Stomach smooth muscle (tissue), 2 donors: ENCODE data around the gene OR2AG2.
A peak's percentile ranks its signal among the peaks of the same experiment; 100 is the strongest.

Experiments
- H3K27ac ChIP-seq: one replicate; pipeline ENCODE4 v1.7.0; 2013; ENCODE audit warnings: mild to moderate bottlenecking, low read length, inconsistent platforms
- H3K27me3 ChIP-seq, 2 donors: one replicate each; pipeline ENCODE4 v1.7.0; 2013; ENCODE audit warnings: low read length in 2 of 2; ENCODE audit not compliant: insufficient read depth in 2 of 2, control insufficient read depth in 1 of 2
- H3K36me3 ChIP-seq, 2 donors: one replicate each; pipeline ENCODE4 v1.7.0; 2013; ENCODE audit warnings: low read length in 2 of 2; ENCODE audit not compliant: control insufficient read depth in 2 of 2, insufficient read depth in 2 of 2
- H3K4me1 ChIP-seq: one replicate; pipeline ENCODE4 v1.7.0; 2013; ENCODE audit warnings: low read length; ENCODE audit not compliant: control insufficient read depth, insufficient read depth
- H3K4me3 ChIP-seq, 2 donors: one replicate each; pipeline ENCODE4 v1.7.0; 2013; ENCODE audit warnings: low read length in 2 of 2
- H3K9ac ChIP-seq, 2 donors: one replicate each; pipeline ENCODE4 v1.7.0; 2013; ENCODE audit warnings: low read length in 2 of 2, mild to moderate bottlenecking in 1 of 2
- H3K9me3 ChIP-seq, 2 donors: one replicate each; pipeline ENCODE4 v1.7.0; 2013; ENCODE audit warnings: low read length in 2 of 2; ENCODE audit not compliant: control insufficient read depth in 2 of 2
- donor health status: healthy.
- donor health status: Pancreatic carcinoma.

Gene OR2AG2

DNA sequence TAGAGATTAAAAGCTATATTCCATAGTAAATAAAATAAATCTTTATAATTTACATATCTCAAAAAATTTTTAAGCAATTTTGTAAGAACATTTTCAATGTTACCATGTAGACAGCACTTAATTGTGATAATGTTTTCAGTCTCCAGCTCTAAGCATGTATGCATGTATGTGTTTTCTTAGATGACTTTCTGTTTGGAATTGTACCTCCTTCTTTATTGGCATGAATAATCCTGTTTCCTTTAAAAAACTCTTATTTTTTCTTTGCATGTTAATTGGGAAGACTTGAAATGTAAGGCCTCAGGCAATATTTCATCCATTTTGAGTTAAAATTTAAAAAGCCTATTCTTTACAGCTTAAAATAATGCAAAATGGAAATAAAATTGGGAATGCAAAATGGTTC lies 9.1 kb upstream of the OR2AG2 start:
- H3K9me3 ChIP-seq = no peaks in the 10 kb centered on the region
- H3K9ac ChIP-seq = no peak overlapping the region
- H3K27ac ChIP-seq = no peak overlapping the region
- no peaks in the 10 kb centered on the region for H3K27me3 ChIP-seq
- no peaks in the 10 kb centered on the region for H3K36me3 ChIP-seq
- H3K4me3 ChIP-seq = no peak overlapping the region
- no peaks in the 10 kb centered on the region for H3K4me1 ChIP-seq

DNA sequence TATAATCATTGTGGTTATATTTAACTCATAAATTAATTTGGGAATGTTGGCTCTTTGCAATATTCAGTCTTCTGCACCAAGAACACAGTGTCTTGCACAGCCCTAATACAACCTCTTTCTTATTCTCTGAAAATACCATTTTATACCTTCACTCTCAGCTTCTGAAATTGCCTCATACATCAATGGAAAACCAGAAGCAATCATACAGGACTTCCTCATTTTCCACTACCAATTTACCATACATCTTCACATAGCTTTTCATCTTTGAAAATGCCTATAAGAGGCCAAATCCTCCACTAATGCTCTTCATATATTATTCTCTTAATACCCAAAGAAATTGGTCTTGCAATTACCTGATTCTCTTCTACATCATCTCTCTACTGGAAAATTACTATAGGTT lies 6.7 kb upstream of the OR2AG2 start:
- H3K4me3 ChIP-seq = no peak overlapping the region
- no peaks in the 10 kb centered on the region for H3K4me1 ChIP-seq
- no peaks in the 10 kb centered on the region for H3K9me3 ChIP-seq
- H3K36me3 ChIP-seq = no peaks in the 10 kb centered on the region
- H3K9ac ChIP-seq = no peak overlapping the region
- H3K27ac ChIP-seq = no peak overlapping the region
- no peaks in the 10 kb centered on the region for H3K27me3 ChIP-seq

DNA sequence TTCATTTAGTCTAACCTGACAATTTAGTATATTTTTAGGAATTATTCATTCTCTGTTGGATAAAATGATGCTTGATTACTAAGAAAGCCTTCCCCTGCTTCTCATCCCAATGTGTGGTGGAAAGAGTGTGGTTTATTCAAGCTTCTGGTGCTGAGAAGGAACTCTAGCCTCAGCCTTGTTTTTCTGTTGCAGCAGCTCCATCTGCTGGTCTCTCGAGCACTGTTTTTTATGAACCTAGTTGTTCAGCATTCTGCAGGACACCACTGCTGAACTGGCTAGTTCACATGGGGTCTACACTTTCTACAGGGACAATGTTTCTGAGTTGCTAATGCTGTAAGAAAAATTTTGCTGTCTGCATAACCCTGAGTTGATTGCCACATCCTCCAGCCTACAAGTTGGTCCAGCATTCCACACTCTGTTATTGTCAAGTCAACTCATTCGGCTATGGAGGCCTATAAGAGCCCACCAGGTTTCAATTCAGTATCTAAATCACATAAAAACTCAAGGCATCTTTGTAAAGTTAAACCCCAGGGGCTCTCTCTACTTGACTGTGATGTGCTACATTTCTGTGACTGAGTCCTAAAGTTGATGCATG lies 14.3 kb downstream of the OR2AG2 start:
- H3K27me3 ChIP-seq = no peaks in the 10 kb centered on the region
- no peak overlapping the region for H3K4me3 ChIP-seq
- no peak overlapping the region for H3K27ac ChIP-seq
- H3K9me3 ChIP-seq = no peaks in the 10 kb centered on the region
- no peak overlapping the region for H3K9ac ChIP-seq
- no peaks in the 10 kb centered on the region for H3K36me3 ChIP-seq
- H3K4me1 ChIP-seq = no peaks in the 10 kb centered on the region

GRCh38 chr11:6755953-6756347 lies 15.8 kb downstream of the OR2AG2 start:
- H3K9me3 ChIP-seq = no peaks in the 10 kb centered on the region
- no peak overlapping the region for H3K9ac ChIP-seq
- no peak overlapping the region for H3K4me3 ChIP-seq
- no peaks in the 10 kb centered on the region for H3K27me3 ChIP-seq
- H3K27ac ChIP-seq = no peak overlapping the region
- H3K4me1 ChIP-seq = no peaks in the 10 kb centered on the region
- no peaks in the 10 kb centered on the region for H3K36me3 ChIP-seq

GRCh38 chr11:6755303-6755952 lies 16.3 kb downstream of the OR2AG2 start:
- Histone ChIP-seq H3K4me1 (no peaks in the 10 kb centered on the region), H3K4me3 (no peak overlapping the region), H3K36me3 (no peaks in the 10 kb centered on the region), H3K27me3 (no peaks in the 10 kb centered on the region), H3K9ac (no peak overlapping the region), H3K9me3 (no peaks in the 10 kb centered on the region), H3K27ac (no peak overlapping the region)

- Histone ChIP-seq H3K36me3 (no peaks in the 10 kb centered on the region), H3K9ac (no peak overlapping the region), H3K4me1 (no peaks in the 10 kb centered on the region), H3K9me3 (no peaks in the 10 kb centered on the region), H3K27me3 (no peaks in the 10 kb centered on the region), H3K4me3 (no peak overlapping the region), H3K27ac (no peak overlapping the region)
Observed at GRCh38 chr11:6747097-6747668, 24.6 kb downstream of the OR2AG2 start.

GRCh38 chr11:6746626-6747025 lies 25.1 kb downstream of the OR2AG2 start:
- peak overlapping the region in 1 of 2 donors; percentile 17 for H3K4me3 ChIP-seq
- no peaks in the 10 kb centered on the region for H3K9me3 ChIP-seq
- no peaks in the 10 kb centered on the region for H3K36me3 ChIP-seq
- H3K27me3 ChIP-seq = no peaks in the 10 kb centered on the region
- no peak overlapping the region for H3K27ac ChIP-seq
- H3K9ac ChIP-seq = no peak overlapping the region
- no peaks in the 10 kb centered on the region for H3K4me1 ChIP-seq

DNA sequence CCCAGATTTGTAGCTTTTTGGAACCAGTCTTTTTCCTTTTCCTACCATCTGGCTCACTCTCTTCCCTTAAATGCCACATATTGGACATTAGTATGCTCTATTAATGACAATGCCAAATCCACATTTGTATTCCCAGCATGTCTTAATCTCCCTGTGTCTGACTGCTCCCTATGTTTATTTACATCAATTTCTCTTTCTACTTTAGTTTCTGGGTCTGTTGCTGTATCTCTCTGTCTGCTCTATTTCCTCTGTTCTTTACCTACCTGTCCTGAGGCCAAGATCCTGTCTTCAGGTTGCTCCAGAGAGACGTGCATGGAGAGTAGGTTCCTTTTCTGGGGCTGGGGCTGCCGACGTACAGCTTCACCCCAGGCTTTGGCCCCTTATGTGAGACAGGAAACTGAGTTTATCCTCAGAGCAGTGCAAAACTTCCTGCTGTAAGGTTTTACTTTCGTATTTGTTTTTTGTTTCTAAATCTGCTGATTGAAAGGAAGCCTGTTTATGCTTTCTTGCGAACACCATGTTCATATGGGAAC lies 25.6 kb downstream of the OR2AG2 start:
- no peaks in the 10 kb centered on the region for H3K27me3 ChIP-seq
- H3K4me1 ChIP-seq = no peaks in the 10 kb centered on the region
- peak overlapping the region in 1 of 2 donors; percentile 17 for H3K4me3 ChIP-seq
- H3K36me3 ChIP-seq = no peaks in the 10 kb centered on the region
- H3K27ac ChIP-seq = no peak overlapping the region
- no peaks in the 10 kb centered on the region for H3K9me3 ChIP-seq
- H3K9ac ChIP-seq = peak overlapping the region; percentile 0 to 16

- Histone ChIP-seq H3K27me3 (no peaks in the 10 kb centered on the region), H3K9me3 (no peaks in the 10 kb centered on the region), H3K27ac (no peak overlapping the region), H3K4me1 (no peaks in the 10 kb centered on the region), H3K36me3 (no peaks in the 10 kb centered on the region), H3K9ac (no peak overlapping the region), H3K4me3 (no peak overlapping the region)
Observed at GRCh38 chr11:6745465-6746015, 26.2 kb downstream of the OR2AG2 start.

DNA sequence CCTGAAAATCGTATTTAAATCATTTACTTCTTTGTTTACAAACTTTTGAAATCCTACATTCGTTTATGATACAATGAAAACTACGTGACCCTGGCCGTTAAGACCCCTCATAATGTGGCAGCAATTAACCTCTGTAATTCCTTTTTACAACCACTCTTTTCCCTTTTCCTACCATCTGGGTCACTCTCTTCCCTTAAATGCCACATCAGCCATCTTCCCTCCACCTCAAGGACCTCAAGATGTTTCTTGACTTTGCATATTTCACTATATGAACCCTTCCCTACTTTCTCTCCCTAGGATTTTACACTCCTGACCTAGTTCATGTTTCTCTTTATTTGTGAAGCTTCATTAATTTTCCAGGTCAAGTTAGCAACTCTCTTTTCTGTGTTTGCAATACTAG lies 26.8 kb downstream of the OR2AG2 start:
- no peaks in the 10 kb centered on the region for H3K4me1 ChIP-seq
- H3K9ac ChIP-seq = no peak overlapping the region
- no peaks in the 10 kb centered on the region for H3K27me3 ChIP-seq
- no peak overlapping the region for H3K4me3 ChIP-seq
- H3K9me3 ChIP-seq = no peaks in the 10 kb centered on the region
- no peaks in the 10 kb centered on the region for H3K36me3 ChIP-seq
- no peak overlapping the region for H3K27ac ChIP-seq

- H3K9me3 ChIP-seq = no peaks in the 10 kb centered on the region
- no peak overlapping the region for H3K27ac ChIP-seq
- H3K9ac ChIP-seq = no peak overlapping the region
- H3K36me3 ChIP-seq = no peaks in the 10 kb centered on the region
- no peak overlapping the region for H3K4me3 ChIP-seq
- H3K4me1 ChIP-seq = no peaks in the 10 kb centered on the region
- H3K27me3 ChIP-seq = no peaks in the 10 kb centered on the region
Observed at GRCh38 chr11:6742260-6742659, 29.5 kb downstream of the OR2AG2 start.
